ENCODE measurements around the gene SMG6. TPM values are rescaled to one million over a fixed set of nuclear protein-coding genes. Genes with fewer than 3 reads are reported as not detected.

Gene SMG6
- total and polyA plus RNA-seq, 2 of the 8 experiments (the other 6 are each of a cell fraction or from before 2014, with no cell fraction given): 18.5 to 25.2 TPM

GRCh38 chr17:2297023-2297422, 6.6 kb downstream of the SMG6 start:
- Histone ChIP-seq H3K14ac (ENCODE audit: insufficient read length) (no peak overlapping the region), H4K8ac (ENCODE audit: extremely low read depth, insufficient read depth, low read length) (no peak overlapping the region), H2BK15ac (ENCODE audit: low read length) (no peak overlapping the region), H2BK120ac (replicated peaks; ENCODE audit: low read depth, low read length) (no peak overlapping the region), H2BK12ac (ENCODE audit: low read depth, low read length) (no peak overlapping the region), H2AFZ (ENCODE audit: low read length) (no peak overlapping the region), H4K91ac (replicated peaks; ENCODE audit: insufficient read length, low read length) (no peak overlapping the region), H3K4me2 (ENCODE audit: insufficient read depth in 1 of 2, low read depth in 2 of 2, low read length in 2 of 2) (no peak overlapping the region), H3K4ac (replicated peaks; ENCODE audit: insufficient read length, low read depth, low read length) (no peak overlapping the region), H3K4me3 (ENCODE audit: extremely low read depth in 1 of 4, insufficient read depth in 2 of 4, low read depth in 3 of 4, low read length in 4 of 4) (no peak overlapping the region), H3K36me3 (ENCODE audit: control insufficient read depth in 2 of 4, insufficient read depth in 4 of 4, low read length in 3 of 4) (peaks cover 11 to 44% (median 24%) of the 10 kb centered on the region in 4 experiments; a peak in 7 of 8 replicates), H3K23me2 (ENCODE audit: low read depth, low read length) (peaks cover 2% of the 10 kb centered on the region; the same call in 1 of the 2 replicates), H3K18ac (ENCODE audit: extremely low read depth, low read length) (no peak overlapping the region), H3K79me2 (ENCODE audit: control insufficient read depth in 1 of 2, insufficient read depth in 2 of 2, low read length in 2 of 2) (peaks cover 0 to 14% of the 10 kb centered on the region in 2 experiments; a peak in 3 of 4 replicates), H4K5ac (ENCODE audit: insufficient read length, low read depth, low read length) (no peak overlapping the region), H3K23ac (ENCODE audit: insufficient read length) (no peak overlapping the region), H3K4me1 (replicated peaks in 1 of 4; ENCODE audit: control insufficient read depth in 3 of 4, insufficient read depth in 4 of 4, low read length in 3 of 4) (no peaks in the 10 kb centered on the region), H3K27me3 (replicated peaks in 1 of 4; ENCODE audit: control insufficient read depth in 3 of 4, extremely low read depth in 1 of 4, insufficient read depth in 3 of 4, low read length in 3 of 4) (no peaks in the 10 kb centered on the region), H2BK5ac (ENCODE audit: low read depth, low read length) (no peak overlapping the region), H2BK20ac (ENCODE audit: low read length) (no peak overlapping the region), H3K9me3 (ENCODE audit: insufficient read depth in 2 of 2, low read depth in 1 of 2, low read length in 1 of 2) (no peaks in the 10 kb centered on the region), H3K79me1 (ENCODE audit: low read depth, low read length) (peaks cover 6% of the 10 kb centered on the region; the same call in 1 of the 2 replicates), H4K20me1 (replicated peaks in 1 of 2; ENCODE audit: control insufficient read depth in 1 of 2, insufficient read depth in 2 of 2, low read length in 2 of 2) (peaks cover 8 to 11% of the 10 kb centered on the region in 2 experiments), H3K56ac (replicated peaks; ENCODE audit: insufficient read length, low read depth, low read length) (no peak overlapping the region), H3K27ac (ENCODE audit: low read depth, low read length) (no peak overlapping the region), H3K9ac (replicated peaks in 1 of 4; ENCODE audit: extremely low read depth in 1 of 4, low read depth in 3 of 4, low read length in 3 of 4) (no peak overlapping the region), H2AK5ac (ENCODE audit: low read depth, low read length) (no peak overlapping the region)
- no peak for FAIRE-seq
- ChIA-PET POLR2A (ENCODE audit: partially characterized antibody) (no interaction called here), CTCF (ENCODE audit: partially characterized antibody) (interaction anchor here (1.3 kb wide), 1 partner anchor 14 kb away, joined by 5 read pairs; no protein-coding TSS in a partner anchor)
- TF ChIP-seq KDM4A (IDR thresholded peaks at IDR 0.05; ENCODE audit: low read depth, low read length, severe bottlenecking) (no peak), SRF (IDR thresholded peaks at IDR 0.05; ENCODE audit: low read depth, low read length) (no peak), RNF2 (IDR thresholded peaks at IDR 0.05; ENCODE audit: borderline replicate concordance, low read depth, low read length, missing control alignments, poor library complexity, severe bottlenecking) (no peak)
- DNase-seq (ENCODE audit: low read depth in 1 of 2, low spot score in 2 of 2): no peak
- 95% methylated on average over 5 of the region's 5 CpGs; no CpG with 5 or more reads in 1 of the 2 experiments for WGBS, 2 experiments (ENCODE audit: extremely low coverage in 1 of 2, insufficient coverage in 1 of 2, insufficient read length in 1 of 2, insufficient replicate concordance in 2 of 2, low coverage in 1 of 2, low lambda C conversion rate in 2 of 2, missing lambda C conversion rate in 1 of 2)
